Measurements from ENCODE around the gene RAE1. TPM values are rescaled to one million over a fixed set of nuclear protein-coding genes. Genes with fewer than 3 reads are reported as not detected.

Gene RAE1
- total RNA-seq, 2 experiments from 2014 or later, result 49.7 to 52.0 TPM

- ChIA-PET CTCF (interaction anchor here (1.1 kb wide), 1 partner anchor 112 kb away, joined by 6 read pairs; no protein-coding TSS in a partner anchor), POLR2A (interaction anchor here (0.6 kb wide), 1 partner anchor 337 kb away, joined by 3 read pairs; no protein-coding TSS in a partner anchor)
These were observed 32.6 kb downstream of the RAE1 start for GRCh38 chr20:57383447-57384347.

- ChIA-PET CTCF (interaction anchor here (1.1 kb wide), 1 partner anchor 111 kb away, joined by 6 read pairs; no protein-coding TSS in a partner anchor), POLR2A (no interaction called here)
These were observed 33.4 kb downstream of the RAE1 start for GRCh38 chr20:57384486-57384885.

DNA sequence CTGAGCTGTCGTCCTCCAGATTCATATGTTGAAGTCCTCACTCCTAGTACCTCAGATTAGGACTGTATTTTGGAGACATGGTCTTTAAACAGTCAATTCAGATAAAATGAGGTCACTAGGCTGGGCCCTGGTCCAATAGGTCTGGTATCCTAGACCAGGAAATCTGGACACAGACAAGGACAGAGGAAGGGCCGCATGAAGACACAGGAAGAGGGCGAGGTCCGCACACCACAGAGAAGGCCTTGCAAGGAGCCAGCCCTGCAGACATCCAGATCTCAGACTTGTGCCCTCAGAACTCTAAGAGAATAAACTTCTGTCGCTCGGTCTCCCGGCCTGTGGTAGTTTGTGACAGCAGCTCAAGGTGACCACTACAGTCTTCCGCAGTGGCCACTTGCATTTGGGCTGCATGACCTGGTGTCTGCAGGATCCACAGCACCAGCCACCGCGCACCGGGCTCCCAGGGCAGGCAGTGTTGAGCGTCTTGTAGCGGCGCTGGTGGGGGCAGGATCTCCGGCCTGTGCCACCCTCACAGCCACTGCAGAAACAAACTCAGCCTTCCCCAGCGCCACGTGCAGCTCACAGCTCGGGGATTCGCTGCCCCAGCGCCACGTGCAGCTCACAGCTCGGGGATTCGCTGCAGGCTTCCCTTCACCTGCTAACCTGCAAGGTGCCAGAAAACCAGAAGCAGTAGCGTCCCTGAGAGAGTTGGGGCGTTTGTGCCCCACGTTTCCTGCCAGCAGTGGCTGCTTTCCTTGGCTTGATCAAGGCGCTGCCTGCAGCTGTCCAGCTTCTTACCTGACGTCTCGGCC, 34.1 kb downstream of the RAE1 start:
- ChIA-PET CTCF (no interaction called here), POLR2A (no interaction called here)

GRCh38 chr20:57385940-57386339, 34.9 kb downstream of the RAE1 start:
- CTCF ChIA-PET, result no interaction called here

DNA sequence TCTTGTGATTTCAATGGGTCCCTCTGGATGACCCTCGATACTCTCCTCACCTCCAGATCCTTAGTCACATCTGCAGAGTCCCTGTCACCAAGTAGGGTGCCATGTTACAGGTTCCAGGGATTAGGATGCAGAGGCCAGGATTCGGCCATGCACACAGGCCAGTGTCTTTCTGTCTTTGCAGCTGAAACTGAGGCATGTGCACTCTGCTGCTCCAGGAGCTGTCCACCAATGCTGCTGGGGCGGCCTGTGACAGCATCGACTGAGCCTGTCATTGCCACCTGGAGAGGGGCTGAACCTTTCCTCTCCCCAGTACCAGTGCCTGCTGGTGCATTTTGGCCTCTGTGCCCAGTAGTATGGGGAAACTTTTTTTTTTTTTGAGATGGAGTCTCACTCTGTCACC, 35.7 kb downstream of the RAE1 start:
- POLR2A ChIA-PET, result no interaction called here
- CTCF ChIA-PET, result no interaction called here

More at GRCh38 chr20:57385940-57386339, 34.9 kb downstream of the RAE1 start:
- POLR2A ChIA-PET, result no interaction called here

GRCh38 chr20:57387463-57387862, 36.4 kb downstream of the RAE1 start:
- CTCF ChIA-PET, result interaction anchor here (2.4 kb wide), 1 partner anchor 108 kb away, joined by 8 read pairs; no protein-coding TSS in a partner anchor

GRCh38 chr20:57387945-57388371, 36.9 kb downstream of the RAE1 start:
- ChIA-PET POLR2A (no interaction called here), CTCF (interaction anchor here (2.4 kb wide), 1 partner anchor 108 kb away, joined by 8 read pairs; no protein-coding TSS in a partner anchor)

More at GRCh38 chr20:57387463-57387862, 36.4 kb downstream of the RAE1 start:
- POLR2A ChIA-PET, result no interaction called here

- CTCF ChIA-PET, result interaction anchor here (1.1 to 2.4 kb wide), 4 partner anchors 9 to 107 kb away, joined by 4 to 13 read pairs (median 7); no protein-coding TSS in a partner anchor
These were observed 38.1 kb downstream of the RAE1 start for GRCh38 chr20:57388953-57389694.

GRCh38 chr20:57389695-57390603, 38.9 kb downstream of the RAE1 start:
- ChIA-PET CTCF (interaction anchor here (0.7 to 3.5 kb wide), 6 partner anchors 8 to 106 kb away, joined by 4 to 14 read pairs (median 7); no protein-coding TSS in a partner anchor), POLR2A (interaction anchor here (0.6 to 3.3 kb wide), 6 partner anchors 9 to 961 kb away, joined by 3 to 39 read pairs (median 4); no protein-coding TSS in a partner anchor)

More at GRCh38 chr20:57388953-57389694, 38.1 kb downstream of the RAE1 start:
- POLR2A ChIA-PET, result interaction anchor here (0.6 to 3.3 kb wide), 4 partner anchors 10 to 960 kb away, joined by 3 to 39 read pairs (median 6); no protein-coding TSS in a partner anchor

GRCh38 chr20:57390604-57391438, 39.8 kb downstream of the RAE1 start, which contains the start of gene RBM38:
TSS of gene RBM38 (plus strand) at chr20:57391396. CDS start at chr20:57391582, 186 bp downstream.
- ChIA-PET CTCF (interaction anchor here (1.1 to 3.5 kb wide), 4 partner anchors 8 to 42 kb away, joined by 4 to 14 read pairs (median 10); no protein-coding TSS in a partner anchor), POLR2A (interaction anchor here (0.6 to 3.3 kb wide), 7 partner anchors 8 to 1516 kb away, joined by 3 to 39 read pairs (median 4); partner anchors contain the start of gene STX16)

- ChIA-PET CTCF (interaction anchor here (1.8 to 3.5 kb wide), 3 partner anchors 10 to 42 kb away, joined by 6 to 14 read pairs (median 7); no protein-coding TSS in a partner anchor), POLR2A (interaction anchor here (1.5 to 3.3 kb wide), 4 partner anchors 8 to 1260 kb away, joined by 3 to 39 read pairs (median 4); partner anchors contain the start of gene STX16)
These were observed 40.6 kb downstream of the RAE1 start for GRCh38 chr20:57391439-57392301.

- ChIA-PET POLR2A (interaction anchor here (1.1 to 1.5 kb wide), 3 partner anchors 19 to 1259 kb away, joined by 3 to 4 read pairs (median 4); partner anchors contain the start of gene STX16), CTCF (interaction anchor here (1.3 to 3.5 kb wide), 3 partner anchors 10 to 13 kb away, joined by 3 to 14 read pairs (median 7); no protein-coding TSS in a partner anchor)
These were observed 41.6 kb downstream of the RAE1 start for GRCh38 chr20:57392512-57393271.

DNA sequence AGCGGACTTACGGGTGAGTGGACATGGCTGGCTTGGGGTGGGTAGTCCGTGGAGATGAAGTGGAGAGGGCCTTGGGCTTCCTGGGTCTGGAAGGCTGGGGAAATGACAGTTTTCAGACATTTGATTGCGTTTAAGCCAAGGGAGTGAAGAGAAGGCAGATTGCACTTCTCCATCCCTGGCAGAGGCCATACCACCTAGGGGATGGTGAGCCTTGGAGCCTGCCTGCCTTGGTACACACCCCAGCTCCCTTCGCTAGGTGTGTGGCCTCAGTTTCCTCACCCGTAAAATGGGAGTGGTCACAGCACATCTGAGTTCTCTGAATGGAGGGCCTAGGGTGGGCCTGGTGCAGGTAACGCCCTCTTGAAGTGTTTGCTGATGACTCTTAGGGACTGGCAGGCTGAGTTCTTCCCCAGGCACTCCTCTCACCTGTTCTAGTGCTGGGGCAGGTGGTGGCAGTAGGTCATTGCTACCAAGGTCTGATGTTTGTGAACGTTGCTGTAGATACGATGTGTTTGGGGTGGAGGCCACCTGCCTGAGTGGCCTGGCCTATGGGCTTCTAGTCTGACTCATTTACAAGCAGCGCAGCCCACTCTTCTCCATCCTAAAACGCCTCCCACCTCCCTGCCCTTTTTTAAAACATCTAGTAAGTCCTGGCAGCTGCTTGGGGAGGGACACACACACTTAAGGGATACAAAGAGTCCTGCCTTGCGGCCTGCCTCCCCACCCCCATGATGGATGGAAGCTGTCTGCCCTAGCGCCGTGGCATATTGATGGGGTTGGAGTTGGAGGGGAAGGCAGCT, 42.5 kb downstream of the RAE1 start:
- CTCF ChIA-PET, result interaction anchor here (1.3 to 3.5 kb wide), 3 partner anchors 10 to 14 kb away, joined by 3 to 14 read pairs (median 7); no protein-coding TSS in a partner anchor
- POLR2A ChIA-PET, result interaction anchor here (1.1 to 1.5 kb wide), 2 partner anchors 19 to 42 kb away, joined by 3 to 4 read pairs; no protein-coding TSS in a partner anchor
